ENCODE data around the gene PRKN.

Gene PRKN

GRCh38 chr6:162711376-162711775, 16.2 kb downstream of the PRKN start:
- no peak for TF ChIP-seq GLIS3 (CRISPR knock-in tag; IDR thresholded peaks at IDR 0.05)
- no peak for TF ChIP-seq PATZ1 (CRISPR knock-in tag; IDR thresholded peaks at IDR 0.05; ENCODE audit: borderline replicate concordance)
- TF ChIP-seq CREB5 (CRISPR knock-in tag; IDR thresholded peaks at IDR 0.05; ENCODE audit: low read depth) = no peak
- TF ChIP-seq TCF4 (CRISPR knock-in tag; IDR thresholded peaks at IDR 0.05; ENCODE audit: borderline replicate concordance) = no peak
- TF ChIP-seq RARB (CRISPR knock-in tag; IDR thresholded peaks at IDR 0.05) = no peak
- no peak for TF ChIP-seq ISL1 (CRISPR knock-in tag; IDR thresholded peaks at IDR 0.05)
- TF ChIP-seq OSR1 (CRISPR knock-in tag; IDR thresholded peaks at IDR 0.05) = no peak
- no peak for TF ChIP-seq TOX (CRISPR knock-in tag; IDR thresholded peaks at IDR 0.05; ENCODE audit: borderline replicate concordance)
- ATAC-seq = no peak

GRCh38 chr6:162710936-162711335, 16.6 kb downstream of the PRKN start:
- TF ChIP-seq CSRNP3 (CRISPR knock-in tag; IDR thresholded peaks at IDR 0.05) (no peak), CREB5 (CRISPR knock-in tag; IDR thresholded peaks at IDR 0.05; ENCODE audit: low read depth) (no peak), ZFP30 (CRISPR knock-in tag; IDR thresholded peaks at IDR 0.05) (no peak), POU6F1 (CRISPR knock-in tag; IDR thresholded peaks at IDR 0.05; ENCODE audit: borderline replicate concordance, low read depth) (no peak), TOX (CRISPR knock-in tag; IDR thresholded peaks at IDR 0.05; ENCODE audit: borderline replicate concordance) (no peak), CSDC2 (CRISPR knock-in tag; IDR thresholded peaks at IDR 0.05) (no peak), TCF4 (CRISPR knock-in tag; IDR thresholded peaks at IDR 0.05; ENCODE audit: borderline replicate concordance) (no peak), BACH2 (CRISPR knock-in tag; IDR thresholded peaks at IDR 0.05; ENCODE audit: borderline replicate concordance) (no peak), PATZ1 (CRISPR knock-in tag; IDR thresholded peaks at IDR 0.05; ENCODE audit: borderline replicate concordance) (no peak), ZFP3 (CRISPR knock-in tag; IDR thresholded peaks at IDR 0.05) (no peak), ISL1 (CRISPR knock-in tag; IDR thresholded peaks at IDR 0.05) (no peak), PPARA (CRISPR knock-in tag; IDR thresholded peaks at IDR 0.05; ENCODE audit: borderline replicate concordance) (no peak), ESRRG (CRISPR knock-in tag; IDR thresholded peaks at IDR 0.05) (no peak), ZC3H10 (CRISPR knock-in tag; IDR thresholded peaks at IDR 0.05) (no peak), ZNF8 (CRISPR knock-in tag; IDR thresholded peaks at IDR 0.05) (no peak), ARNTL (CRISPR knock-in tag; IDR thresholded peaks at IDR 0.05; ENCODE audit: borderline replicate concordance, low read depth) (no peak)
- ATAC-seq = no peak

- no peak for TF ChIP-seq GLIS3 (CRISPR knock-in tag; IDR thresholded peaks at IDR 0.05)
- no peak for ATAC-seq
Observed at GRCh38 chr6:162710419-162710818, 17.1 kb downstream of the PRKN start.

- TF ChIP-seq TCF4 (CRISPR knock-in tag; IDR thresholded peaks at IDR 0.05; ENCODE audit: borderline replicate concordance) (no peak), SNAI2 (CRISPR knock-in tag; IDR thresholded peaks at IDR 0.05) (no peak), CREB5 (CRISPR knock-in tag; IDR thresholded peaks at IDR 0.05; ENCODE audit: low read depth) (no peak), BACH2 (CRISPR knock-in tag; IDR thresholded peaks at IDR 0.05; ENCODE audit: borderline replicate concordance) (no peak), ZNF8 (CRISPR knock-in tag; IDR thresholded peaks at IDR 0.05) (no peak), GLIS3 (CRISPR knock-in tag; IDR thresholded peaks at IDR 0.05) (no peak), ISL1 (CRISPR knock-in tag; IDR thresholded peaks at IDR 0.05) (no peak), RARB (CRISPR knock-in tag; IDR thresholded peaks at IDR 0.05) (no peak), ZNF565 (CRISPR knock-in tag; conservative IDR thresholded peaks at IDR 0.05; ENCODE audit: low read depth) (no peak), PPARA (CRISPR knock-in tag; IDR thresholded peaks at IDR 0.05; ENCODE audit: borderline replicate concordance) (no peak), ZNF70 (CRISPR knock-in tag; IDR thresholded peaks at IDR 0.05) (no peak)
- ATAC-seq = no peak
Observed at GRCh38 chr6:162709431-162709830, 18.1 kb downstream of the PRKN start.

Measured in SK-N-SH treated with all-trans-retinoic acid at 6 μM for 48 hours (cell line).